PC-9 (cell line): Measurements from ENCODE around the gene ALOX12. TPM values are rescaled to one million over a fixed set of nuclear protein-coding genes. Genes with fewer than 3 reads are reported as not detected.

ENCODE experiments used
- BruUV-seq: library from RNA; stranded (reverse); fragments of 400-500 nt; replicated peaks from 2 replicates; lab custom pipeline; 2021; lab: Mats Ljungman, UMichigan
- CTCF ChIA-PET: fragments of 300-600 bp; sonication (Branson Sonifier 250); formaldehyde crosslinking; loops from one replicate; lab custom pipeline; 2022; ENCODE audit warnings: antibody characterized with exemption; lab: Charles Lee
- POLR2A ChIA-PET: fragments of 300-600 bp; sonication (Branson Sonifier 250); formaldehyde crosslinking; loops from one replicate; lab custom pipeline; 2022; ENCODE audit warnings: antibody characterized with exemption; ENCODE audit not compliant: unreplicated experiment; lab: Charles Lee
- DNase-seq, 2 experiments: peaks; one replicate each; pipeline versions ENCODE4 v3.0.0 to v3.0.0-alpha.2; 2015 to 2022; ENCODE audit warnings: mixed read lengths in 1 of 2
- H2AFZ ChIP-seq: fragments of 200-600 bp; sonication (generic); 2 replicates; pipeline ENCODE4 v1.8.1; 2017; ENCODE audit warnings: antibody characterized with exemption
- H3F3A ChIP-seq: fragments of 200-600 bp; sonication (generic); 2 replicates; pipeline ENCODE4 v1.8.1; 2017; ENCODE audit warnings: antibody characterized with exemption, mild to moderate bottlenecking, low read depth; ENCODE audit not compliant: insufficient read depth
- H3K27ac ChIP-seq: fragments of 200-600 bp; sonication (generic); 2 replicates; pipeline ENCODE4 v1.6.1; 2016; ENCODE audit warnings: mixed run types
- H3K27me3 ChIP-seq: fragments of 200-600 bp; sonication (generic); 2 replicates; pipeline ENCODE4 v1.6.1; 2016; ENCODE audit warnings: low read depth, mixed run types; ENCODE audit not compliant: insufficient read depth
- H3K36me3 ChIP-seq: fragments of 200-600 bp; sonication (generic); 2 replicates; pipeline ENCODE4 v1.6.1; 2016; ENCODE audit warnings: low read depth, mixed run types
- H3K4me1 ChIP-seq: fragments of 200-600 bp; sonication (generic); replicated peaks from 2 replicates; pipeline ENCODE4 v1.6.1; 2016; ENCODE audit warnings: mixed run types; ENCODE audit not compliant: insufficient read depth
- H3K4me2 ChIP-seq: fragments of 200-600 bp; sonication (generic); 2 replicates; pipeline ENCODE4 v1.6.1; 2017; ENCODE audit warnings: mixed run types
- H3K4me3 ChIP-seq: fragments of 200-600 bp; sonication (generic); 2 replicates; pipeline ENCODE4 v1.6.1; 2016; ENCODE audit warnings: mixed run types
- H3K79me2 ChIP-seq: fragments of 200-600 bp; sonication (generic); 2 replicates; pipeline ENCODE4 v1.6.1; 2017; ENCODE audit warnings: low read depth, mixed run types
- H3K9me2 ChIP-seq: fragments of 200-600 bp; sonication (generic); 2 replicates; pipeline ENCODE4 v1.8.1; 2017; ENCODE audit warnings: mild to moderate bottlenecking; ENCODE audit not compliant: insufficient read depth
- H3K9me3 ChIP-seq: fragments of 200-600 bp; sonication (generic); 2 replicates; pipeline ENCODE4 v1.8.1; 2016; ENCODE audit warnings: low read depth; ENCODE audit not compliant: insufficient read depth
- H4K20me1 ChIP-seq: fragments of 200-600 bp; sonication (generic); 2 replicates; pipeline ENCODE4 v1.8.1; 2017; ENCODE audit not compliant: insufficient read depth
- EZH2 ChIP-seq: fragments of 200-600 bp; sonication (generic); IDR thresholded peaks from 2 replicates; pipeline ENCODE4 v1.8.0; 2017; ENCODE audit warnings: antibody characterized with exemption, low read depth
- intact Hi-C: fragments of 100-400 bp; cut with micrococcal nuclease; formaldehyde crosslinking; loops from one replicate; pipeline ENCODE4 v1.10.0; 2022; ENCODE audit not compliant: unreplicated experiment
- total RNA-seq: library from RNA; stranded (reverse); gene quantifications from 2 replicates; pipeline ENCODE4 v1.2.3, GENCODE V29; 2021
- TF ChIP-seq, protein P1 (sequence below): fragments of 200-600 bp; sonication (generic); conservative IDR thresholded peaks from 2 replicates; pipeline ENCODE4 v1.6.1; 2017; ENCODE audit warnings: mixed run types, antibody characterized with exemption, mild to moderate bottlenecking, moderate library complexity

ALOX12 gene
- total RNA-seq, 1 experiment from 2014 or later: not detected

DNA sequence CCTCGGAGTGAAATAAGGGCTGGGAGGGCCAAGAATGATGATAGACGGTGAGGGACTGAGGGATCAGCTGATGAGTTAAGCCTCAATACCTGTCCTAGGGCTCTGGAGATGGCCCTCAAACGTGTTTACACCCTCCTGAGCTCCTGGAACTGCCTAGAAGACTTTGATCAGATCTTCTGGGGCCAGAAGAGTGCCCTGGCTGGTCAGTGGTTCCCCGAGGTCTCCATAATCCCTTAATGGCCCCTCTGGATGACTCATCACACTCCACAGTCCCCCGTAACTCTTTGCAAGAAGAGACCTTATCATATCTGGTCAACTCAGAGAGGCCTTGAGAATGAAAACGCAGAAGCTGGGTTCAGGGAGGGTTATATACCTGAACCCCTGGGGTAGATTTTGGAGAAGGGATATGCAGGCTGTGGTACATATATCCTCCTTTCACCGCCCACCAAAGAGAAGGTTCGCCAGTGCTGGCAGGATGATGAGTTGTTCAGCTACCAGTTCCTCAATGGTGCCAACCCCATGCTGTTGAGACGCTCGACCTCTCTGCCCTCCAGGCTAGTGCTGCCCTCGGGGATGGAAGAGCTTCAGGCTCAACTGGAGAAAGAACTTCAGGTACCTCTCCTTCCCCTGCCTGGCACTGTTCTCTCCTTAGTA, 3.1 kb downstream of the ALOX12 start:
- no peak overlapping the region for H2AFZ ChIP-seq
- intact Hi-C loops: no loop called here
- no peak overlapping the region for H3K4me2 ChIP-seq
- no peak overlapping the region for H3K27ac ChIP-seq
- H3K9me2 ChIP-seq: no peaks in the 10 kb centered on the region
- peaks cover 12% of the 10 kb centered on the region for H4K20me1 ChIP-seq
- no peak for TF ChIP-seq EZH2
- TF ChIP-seq, protein P1, sequence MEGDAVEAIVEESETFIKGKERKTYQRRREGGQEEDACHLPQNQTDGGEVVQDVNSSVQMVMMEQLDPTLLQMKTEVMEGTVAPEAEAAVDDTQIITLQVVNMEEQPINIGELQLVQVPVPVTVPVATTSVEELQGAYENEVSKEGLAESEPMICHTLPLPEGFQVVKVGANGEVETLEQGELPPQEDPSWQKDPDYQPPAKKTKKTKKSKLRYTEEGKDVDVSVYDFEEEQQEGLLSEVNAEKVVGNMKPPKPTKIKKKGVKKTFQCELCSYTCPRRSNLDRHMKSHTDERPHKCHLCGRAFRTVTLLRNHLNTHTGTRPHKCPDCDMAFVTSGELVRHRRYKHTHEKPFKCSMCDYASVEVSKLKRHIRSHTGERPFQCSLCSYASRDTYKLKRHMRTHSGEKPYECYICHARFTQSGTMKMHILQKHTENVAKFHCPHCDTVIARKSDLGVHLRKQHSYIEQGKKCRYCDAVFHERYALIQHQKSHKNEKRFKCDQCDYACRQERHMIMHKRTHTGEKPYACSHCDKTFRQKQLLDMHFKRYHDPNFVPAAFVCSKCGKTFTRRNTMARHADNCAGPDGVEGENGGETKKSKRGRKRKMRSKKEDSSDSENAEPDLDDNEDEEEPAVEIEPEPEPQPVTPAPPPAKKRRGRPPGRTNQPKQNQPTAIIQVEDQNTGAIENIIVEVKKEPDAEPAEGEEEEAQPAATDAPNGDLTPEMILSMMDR: no peak
- no TSS peak for BruUV-seq
- H3K9me3 ChIP-seq: no peaks in the 10 kb centered on the region
- H3K4me3 ChIP-seq: no peak overlapping the region
- H3F3A ChIP-seq: peaks cover 6% of the 10 kb centered on the region
- peaks cover 10% of the 10 kb centered on the region for H3K79me2 ChIP-seq
- H3K27me3 ChIP-seq: no peaks in the 10 kb centered on the region
- ChIA-PET CTCF (interaction anchor here (0.6 kb wide), 1 partner anchor 41 kb away, joined by 7 read pairs; no protein-coding TSS in a partner anchor), POLR2A (interaction anchor here (0.6 kb wide), 1 partner anchor 153 kb away, joined by 11 read pairs; no protein-coding TSS in a partner anchor)
- peaks cover 29% of the 10 kb centered on the region for H3K36me3 ChIP-seq
- H3K4me1 ChIP-seq: no peaks in the 10 kb centered on the region
- no peak for DNase-seq

DNA sequence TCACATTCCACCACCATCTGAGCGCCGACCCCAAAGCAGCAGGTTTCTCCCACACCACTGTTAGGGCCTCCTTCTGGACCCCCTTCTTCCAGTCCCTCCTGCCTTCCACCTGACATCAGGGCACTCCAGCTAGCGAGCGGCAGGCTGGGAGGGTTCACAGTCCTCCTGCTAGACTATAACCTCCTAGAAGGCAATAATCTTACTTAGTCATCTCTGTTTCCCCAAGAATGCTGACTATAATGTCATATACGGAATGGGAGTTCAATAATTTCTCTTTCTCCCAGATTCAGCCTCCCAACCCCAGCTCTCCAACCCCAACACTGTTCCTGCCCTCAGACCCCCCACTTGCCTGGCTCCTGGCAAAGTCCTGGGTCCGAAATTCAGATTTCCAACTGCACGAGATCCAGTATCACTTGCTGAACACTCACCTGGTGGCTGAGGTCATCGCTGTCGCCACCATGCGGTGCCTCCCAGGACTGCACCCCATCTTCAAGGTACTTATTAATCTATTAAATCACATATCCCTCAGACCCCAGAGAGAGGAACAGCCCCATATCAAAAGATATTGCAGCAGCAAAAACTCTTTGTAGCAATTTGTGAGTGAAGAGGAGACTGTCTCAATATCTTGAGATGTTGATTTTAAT, 5.6 kb downstream of the ALOX12 start:
- ChIA-PET CTCF (interaction anchor here (0.6 kb wide), 1 partner anchor 134 kb away, joined by 12 read pairs; no protein-coding TSS in a partner anchor), POLR2A (no interaction called here)
- H3K9me3 ChIP-seq: no peaks in the 10 kb centered on the region
- intact Hi-C loops: no loop called here
- peaks cover 17% of the 10 kb centered on the region for H3F3A ChIP-seq
- H3K79me2 ChIP-seq: peaks cover 10% of the 10 kb centered on the region
- H3K4me1 ChIP-seq: no peaks in the 10 kb centered on the region
- BruUV-seq: no TSS peak
- H3K27me3 ChIP-seq: no peaks in the 10 kb centered on the region
- TF ChIP-seq, protein P1: peak; percentile 70
- TF ChIP-seq EZH2: no peak
- H4K20me1 ChIP-seq: peaks cover 18% of the 10 kb centered on the region
- DNase-seq: peak in 1 of 2 experiments; percentile 47
- H3K36me3 ChIP-seq: peaks cover 29% of the 10 kb centered on the region
- no peaks in the 10 kb centered on the region for H3K9me2 ChIP-seq
- no peak overlapping the region for H3K27ac ChIP-seq
- no peak overlapping the region for H3K4me2 ChIP-seq
- no peak overlapping the region for H3K4me3 ChIP-seq
- H2AFZ ChIP-seq: no peak overlapping the region

DNA sequence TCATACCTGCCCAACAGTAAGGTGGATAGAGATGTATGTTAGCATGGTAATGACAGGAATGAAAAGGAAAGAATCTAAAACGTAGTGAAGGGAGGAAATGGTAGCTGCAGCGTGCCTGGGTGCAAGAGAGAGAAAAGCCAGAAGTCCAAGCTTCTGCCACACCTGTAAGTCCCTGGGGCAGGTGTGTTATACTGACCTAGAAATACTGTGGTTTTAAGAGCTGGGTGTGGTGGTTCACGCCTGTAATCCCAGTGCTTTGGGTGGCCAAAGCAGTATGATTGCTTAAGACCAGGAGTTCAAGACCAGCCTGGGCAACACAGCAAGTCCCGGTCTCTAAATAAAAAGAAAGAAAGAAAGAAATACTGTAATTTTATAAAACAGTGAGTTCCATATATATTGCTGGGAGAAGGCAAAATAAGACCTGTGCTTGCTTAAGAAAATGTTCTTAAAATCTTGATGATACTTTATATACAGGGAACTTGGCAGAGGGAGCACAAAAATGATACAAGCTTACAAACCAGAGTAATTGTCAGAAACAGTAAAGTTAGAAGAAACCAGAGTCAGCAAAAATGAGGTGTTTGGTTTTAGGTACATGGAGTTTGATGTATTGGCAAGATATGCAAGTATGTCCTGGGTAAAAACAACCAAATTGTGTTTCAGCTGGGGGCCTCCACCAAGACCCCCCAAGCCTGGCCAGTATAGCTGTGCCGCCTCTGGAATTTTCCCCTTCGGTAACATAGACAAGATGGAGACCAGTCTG, 6.6 kb downstream of the ALOX12 start:
- H3K79me2 ChIP-seq: peaks cover 15% of the 10 kb centered on the region
- intact Hi-C loops: no loop called here
- no TSS peak for BruUV-seq
- no peak overlapping the region for H3K4me2 ChIP-seq
- POLR2A ChIA-PET: no interaction called here
- DNase-seq: no peak
- TF ChIP-seq, protein P1: no peak
- TF ChIP-seq EZH2: no peak
- H3K27ac ChIP-seq: no peak overlapping the region
- H3K27me3 ChIP-seq: no peaks in the 10 kb centered on the region
- peaks cover 17% of the 10 kb centered on the region for H3F3A ChIP-seq
- no peak overlapping the region for H3K4me3 ChIP-seq
- no peaks in the 10 kb centered on the region for H3K9me2 ChIP-seq
- peaks cover 24% of the 10 kb centered on the region for H4K20me1 ChIP-seq
- no peaks in the 10 kb centered on the region for H3K9me3 ChIP-seq
- no peaks in the 10 kb centered on the region for H3K4me1 ChIP-seq
- peaks cover 29% of the 10 kb centered on the region for H3K36me3 ChIP-seq
- CTCF ChIA-PET: interaction anchor here (0.6 kb wide), 1 partner anchor 48 kb away, joined by 4 read pairs; no protein-coding TSS in a partner anchor
- no peak overlapping the region for H2AFZ ChIP-seq
